ENCODE data around the gene ATXN7L1.
"Not testable (repeated sequence)": the region's sequence is repeated elsewhere in the genome, so short reads cannot be mapped to it uniquely, and the experiment has no call there.

The ATXN7L1 gene

DNA sequence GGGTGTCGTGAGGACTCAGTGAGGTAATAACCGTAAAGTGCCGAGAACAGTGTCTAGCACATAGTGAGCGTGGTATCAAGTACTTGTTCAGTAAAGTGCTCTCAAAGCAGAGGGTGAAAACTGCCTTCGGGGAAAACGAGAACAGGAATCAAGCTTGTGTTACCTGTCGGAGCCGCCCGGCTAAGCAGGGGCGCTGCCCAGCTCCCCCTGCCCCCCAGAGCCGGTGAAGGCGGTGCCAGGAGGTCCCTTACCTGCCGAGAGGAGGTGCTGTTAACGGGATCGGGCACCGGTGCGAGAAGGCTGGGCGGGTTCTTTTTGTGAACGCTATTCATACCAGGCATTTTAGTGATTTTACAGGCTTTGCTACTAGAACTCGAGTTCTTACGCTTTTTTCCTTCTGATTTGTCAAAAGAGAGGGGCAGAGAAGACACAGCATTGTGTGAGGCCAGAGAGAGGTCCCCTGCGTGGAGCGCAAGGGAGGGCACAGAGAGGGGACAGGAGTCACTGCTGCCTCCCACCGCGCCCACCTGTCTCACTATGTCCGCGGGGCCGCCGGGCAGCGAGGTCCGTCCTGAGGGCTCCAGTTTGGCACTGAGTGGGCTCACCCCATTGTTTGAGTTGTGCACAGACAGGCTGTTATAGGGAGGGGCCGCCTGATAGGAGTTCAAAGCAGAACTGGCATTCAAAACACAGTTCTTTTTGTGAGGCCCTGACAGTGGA, 262.6 kb downstream of the ATXN7L1 start:
- no peak for DNase-seq

DNA sequence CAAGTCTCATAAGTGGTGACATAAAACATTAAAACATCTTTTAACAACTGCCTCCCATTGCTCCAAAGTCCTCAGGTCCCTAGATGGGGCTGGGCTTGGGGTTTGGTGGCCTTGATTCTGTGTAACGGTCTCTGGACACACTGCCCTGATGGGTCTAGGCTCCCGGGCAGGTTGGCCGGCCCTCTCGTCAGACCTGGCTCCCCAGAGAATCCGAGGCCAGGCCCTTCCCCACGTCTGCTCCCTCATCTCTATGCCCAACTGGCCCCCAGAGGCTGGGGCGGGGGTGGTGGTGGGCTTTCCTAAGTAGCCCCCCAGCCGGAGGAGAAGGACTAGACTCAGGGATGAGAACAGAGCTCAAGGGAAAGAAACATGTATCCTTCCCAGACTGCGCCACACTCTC, 263.6 kb downstream of the ATXN7L1 start:
- DNase-seq, result no peak

DNA sequence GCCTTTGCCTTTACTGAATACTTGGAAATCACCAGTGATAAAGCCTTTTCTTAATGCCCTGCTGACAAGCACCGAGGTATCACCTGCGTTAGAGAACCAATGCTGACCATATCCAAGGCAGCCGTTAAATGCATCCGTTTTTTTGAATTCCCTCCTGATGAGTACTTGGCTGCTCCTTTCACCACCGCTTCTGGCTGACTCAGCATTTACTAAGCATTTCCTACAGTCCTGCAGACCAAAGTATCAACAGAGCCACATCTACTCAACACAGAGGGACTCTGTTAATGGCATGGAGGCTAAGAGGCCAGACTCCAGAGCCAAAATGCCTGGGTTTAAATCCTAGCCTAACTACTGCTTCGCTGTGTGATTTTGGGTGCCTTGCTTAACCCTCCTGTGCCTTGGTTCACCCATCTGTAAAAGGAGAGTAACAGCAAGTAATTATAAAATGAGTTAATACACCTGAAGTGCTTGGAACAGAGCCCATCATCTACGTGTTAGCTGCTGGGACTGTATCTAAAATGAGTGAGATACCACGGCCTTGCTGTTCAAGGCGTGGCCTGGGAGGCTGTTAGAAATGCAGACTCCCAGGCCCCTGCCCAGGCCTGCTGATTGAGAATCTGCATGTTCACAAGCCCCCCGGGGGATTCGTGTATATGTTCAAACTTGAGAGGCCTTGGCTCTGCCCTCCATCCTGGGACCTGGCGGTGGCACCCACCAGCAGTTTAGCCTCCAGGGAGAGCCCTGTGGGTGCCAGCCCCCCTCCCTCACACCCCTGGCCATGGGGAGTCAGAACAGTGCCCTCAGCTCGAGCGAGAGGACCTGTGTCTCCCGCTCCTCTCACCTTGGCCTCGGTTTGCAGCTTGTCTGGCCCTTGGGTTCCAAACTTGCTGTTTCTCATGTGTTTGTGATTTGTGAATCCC, 264.3 kb downstream of the ATXN7L1 start:
- no peak for DNase-seq

DNA sequence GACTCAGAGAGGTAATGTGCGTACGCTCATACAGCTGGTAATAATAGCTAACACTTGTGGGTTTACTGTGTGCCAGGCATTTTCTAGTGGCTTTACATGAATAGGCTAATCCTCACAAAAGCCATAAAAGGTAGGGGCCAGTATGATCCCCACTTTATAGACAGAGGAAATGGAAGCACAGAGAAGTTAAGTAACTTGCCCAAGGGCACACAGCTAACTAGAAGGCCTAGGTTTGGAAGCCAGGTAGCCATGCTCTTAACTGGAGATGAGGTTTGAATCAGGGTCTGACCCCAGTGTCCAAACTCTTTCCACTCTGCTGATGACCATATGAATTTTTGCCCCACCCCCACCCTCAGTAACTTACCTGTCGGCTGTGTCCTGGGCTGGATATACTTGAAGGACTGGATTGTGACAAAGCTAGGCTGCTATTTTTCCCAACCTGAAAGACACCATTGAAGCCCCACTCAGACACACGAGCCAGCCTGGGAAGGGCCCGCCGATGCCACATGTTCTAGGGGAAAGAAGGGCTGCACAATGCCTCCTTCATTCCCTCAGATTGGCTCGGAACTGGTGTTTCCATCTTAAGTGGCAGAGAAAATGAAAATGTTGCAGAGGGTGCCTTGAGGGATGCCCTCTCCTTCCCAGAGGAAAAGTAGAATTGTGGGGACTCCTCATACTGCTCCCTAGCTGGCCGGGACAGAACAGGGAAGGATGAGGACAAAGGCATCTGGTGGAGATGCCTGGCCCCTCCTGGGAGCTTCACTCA, 266.1 kb downstream of the ATXN7L1 start:
- peak in 3 of 14 donors; percentile 8 to 19 (median 13) for DNase-seq

DNA sequence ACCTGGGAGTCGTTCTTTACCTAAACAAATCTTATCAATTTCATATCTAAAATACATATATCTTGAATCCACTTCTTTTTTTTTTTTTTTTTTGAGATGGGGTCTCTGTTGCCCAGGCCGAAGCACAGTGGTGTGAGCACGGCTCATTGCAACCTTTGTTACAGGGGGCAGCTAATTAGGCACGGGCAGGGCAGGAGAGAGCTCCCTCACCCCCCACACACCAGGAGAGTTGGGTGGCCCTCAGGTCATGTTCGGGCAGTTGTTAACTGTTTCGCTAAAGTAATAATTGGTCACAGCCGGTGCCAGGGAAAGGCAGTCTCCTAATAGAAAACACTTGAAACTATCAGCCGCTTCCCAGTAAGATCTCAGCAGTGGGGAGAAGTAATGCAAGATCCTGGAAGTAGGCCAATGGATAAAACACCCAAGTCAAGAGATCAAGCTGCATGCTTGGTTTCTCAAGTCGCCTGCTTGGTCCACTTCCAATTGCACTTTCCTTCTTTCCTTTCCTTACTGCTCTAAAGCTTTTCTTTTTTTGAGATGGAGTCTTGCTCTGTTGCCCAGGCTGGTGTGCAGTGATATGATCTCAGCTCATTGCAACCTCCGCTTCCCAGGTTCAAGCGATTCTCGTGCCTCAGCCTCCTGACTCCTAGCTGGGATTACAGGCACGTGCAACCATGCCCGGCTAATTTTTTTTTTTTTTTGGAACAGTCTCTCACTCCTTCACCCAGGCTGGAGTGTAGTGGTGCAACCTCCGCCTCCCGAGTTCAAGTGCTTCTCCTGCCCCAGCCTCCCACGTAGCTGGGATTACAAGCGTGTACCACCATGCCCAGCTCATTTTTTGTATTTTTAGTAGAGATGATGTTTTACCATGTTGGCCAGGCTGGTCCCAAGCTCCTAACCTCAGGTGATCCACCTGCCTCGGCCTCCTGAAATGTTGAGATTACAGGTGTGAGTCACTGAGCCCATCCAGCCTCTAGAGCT, 273.8 kb downstream of the ATXN7L1 start:
- DNase-seq, result no peak

DNA sequence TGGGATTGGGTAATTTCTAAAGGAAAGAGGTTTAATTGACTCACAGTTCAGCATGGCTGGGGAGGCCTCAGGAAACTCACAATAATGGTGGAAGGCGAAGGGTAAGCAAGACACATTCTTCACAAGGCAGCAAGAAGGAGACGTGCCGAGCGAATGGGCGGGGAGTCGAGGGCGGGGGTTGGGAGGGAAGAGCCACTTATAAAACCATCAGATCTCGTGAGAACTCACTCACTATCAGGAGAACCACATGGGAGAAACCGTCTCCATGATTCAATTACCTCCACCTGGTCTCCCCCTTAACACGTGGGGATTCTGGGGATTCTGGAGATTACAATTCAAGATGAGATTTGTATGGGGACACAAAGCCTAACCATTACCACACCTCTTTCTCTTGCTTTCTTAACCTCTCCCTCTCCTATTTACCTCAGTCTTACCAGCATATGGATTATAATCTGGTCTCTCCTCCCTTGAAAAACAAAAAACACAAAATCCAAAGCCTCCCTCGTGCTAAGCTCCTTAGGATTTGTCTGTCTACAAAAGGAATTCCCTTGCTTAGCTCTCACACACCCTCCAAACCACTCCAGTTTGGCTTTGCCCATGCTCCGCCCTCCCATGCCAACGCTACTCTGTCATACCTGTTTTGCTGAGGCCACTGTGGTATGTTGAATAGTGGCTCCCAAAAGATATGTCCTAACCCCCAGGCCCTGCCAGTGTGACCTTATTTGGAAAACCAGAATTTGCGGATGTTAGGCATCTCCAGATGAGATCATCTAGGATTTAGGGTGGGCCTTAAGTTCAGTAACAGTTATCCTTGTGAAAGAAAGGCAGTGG, 275.5 kb downstream of the ATXN7L1 start:
- no peak for DNase-seq

DNA sequence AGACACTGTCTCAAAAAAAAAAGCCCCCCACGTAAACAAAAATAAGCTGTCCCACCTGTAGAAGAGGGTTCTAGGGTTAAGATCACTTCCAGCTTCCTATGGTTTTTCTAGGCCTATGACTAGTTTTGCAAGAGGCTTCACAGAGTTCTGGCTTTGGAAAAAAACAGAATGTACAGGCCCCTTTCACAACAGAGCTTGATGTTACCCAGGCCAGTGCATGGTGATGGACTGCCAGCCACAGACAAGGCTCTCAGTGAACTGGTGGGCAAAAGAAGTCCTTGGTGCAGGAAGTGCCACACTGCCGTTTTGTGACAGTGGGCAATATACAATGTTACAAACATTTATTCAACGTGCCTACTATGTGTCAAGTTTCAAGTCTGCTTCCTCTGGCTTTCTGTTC, 276.8 kb downstream of the ATXN7L1 start:
- DNase-seq, result no peak

DNA sequence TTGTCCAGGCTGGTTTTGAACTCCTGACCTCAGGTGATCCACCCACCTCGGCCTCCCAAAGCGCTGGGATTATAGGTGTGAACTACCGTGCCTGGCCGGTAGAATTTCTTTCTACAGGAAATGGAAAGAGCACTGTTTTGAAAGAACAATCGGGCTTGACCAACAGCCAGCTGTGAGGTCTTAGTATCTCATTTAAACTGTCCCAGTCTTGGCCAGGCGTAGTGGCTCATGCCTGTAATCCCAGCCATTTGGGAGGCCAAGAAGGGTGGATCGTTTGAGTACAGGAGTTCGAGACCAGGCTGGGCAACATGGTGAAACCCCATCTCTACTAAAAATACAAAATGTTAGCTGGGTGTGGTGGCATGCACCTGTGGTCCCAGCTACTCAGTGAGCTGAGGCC, 277.3 kb downstream of the ATXN7L1 start:
- DNase-seq, result not testable (repeated sequence)

DNA sequence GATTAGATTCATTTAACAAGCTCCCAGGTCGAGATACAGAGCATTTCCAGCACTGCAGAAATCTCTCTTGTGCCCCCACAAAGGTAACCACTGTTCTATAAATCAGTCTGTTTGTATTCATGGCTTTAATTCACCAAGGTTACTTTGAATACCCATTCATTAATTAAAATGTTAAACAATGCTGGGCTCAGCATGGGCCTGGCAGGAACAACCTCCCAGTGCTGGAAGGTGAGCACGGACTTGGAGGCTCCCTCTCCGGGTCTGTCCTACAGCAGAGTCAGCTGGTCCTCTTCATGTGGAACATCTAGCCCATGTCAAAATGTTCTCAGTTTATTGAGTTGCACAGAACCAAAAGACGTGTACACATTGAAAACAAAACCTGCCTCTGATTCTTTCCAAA, 279.5 kb downstream of the ATXN7L1 start:
- DNase-seq, result no peak

DNA sequence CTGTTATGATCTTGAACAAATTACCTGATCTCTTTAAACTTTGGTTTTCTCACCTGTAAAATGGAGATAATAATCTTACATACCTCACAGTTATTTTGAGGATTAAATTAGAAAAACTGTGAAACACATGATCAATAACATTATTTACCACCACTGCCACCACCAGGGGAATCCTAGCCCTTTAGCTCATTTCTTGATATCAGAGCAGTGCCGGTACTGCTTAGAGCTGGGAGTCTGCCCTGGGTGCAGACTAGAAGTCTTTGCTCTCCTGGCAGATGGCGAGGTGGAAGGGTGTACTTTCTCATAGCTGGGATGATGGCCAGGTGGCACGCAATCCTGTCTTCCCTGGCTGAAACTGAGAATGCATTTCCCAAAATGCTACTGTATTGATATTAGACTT, 282.4 kb downstream of the ATXN7L1 start:
- peak in 2 of 14 donors; percentile 44 to 93 for DNase-seq

DNA sequence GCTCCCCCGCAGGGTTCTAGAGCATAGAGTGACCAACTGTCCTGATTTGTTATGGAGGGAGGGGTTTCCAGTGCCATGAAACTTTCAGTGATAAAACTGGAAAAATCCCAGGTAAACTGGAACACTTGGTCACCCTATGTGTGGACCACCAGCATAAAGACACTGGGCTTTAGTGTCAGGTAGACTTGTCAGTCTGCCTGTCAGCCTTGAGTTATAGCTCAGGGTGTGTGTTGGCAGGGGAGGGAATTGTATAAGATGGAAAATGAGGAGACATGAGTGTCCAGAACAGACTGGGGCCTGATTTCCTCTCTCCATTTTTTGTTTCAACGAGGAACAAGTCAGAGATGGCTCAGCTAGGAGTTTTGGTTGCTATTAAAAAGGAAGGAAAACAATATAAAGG, 284.9 kb downstream of the ATXN7L1 start:
- DNase-seq, result no peak

DNA sequence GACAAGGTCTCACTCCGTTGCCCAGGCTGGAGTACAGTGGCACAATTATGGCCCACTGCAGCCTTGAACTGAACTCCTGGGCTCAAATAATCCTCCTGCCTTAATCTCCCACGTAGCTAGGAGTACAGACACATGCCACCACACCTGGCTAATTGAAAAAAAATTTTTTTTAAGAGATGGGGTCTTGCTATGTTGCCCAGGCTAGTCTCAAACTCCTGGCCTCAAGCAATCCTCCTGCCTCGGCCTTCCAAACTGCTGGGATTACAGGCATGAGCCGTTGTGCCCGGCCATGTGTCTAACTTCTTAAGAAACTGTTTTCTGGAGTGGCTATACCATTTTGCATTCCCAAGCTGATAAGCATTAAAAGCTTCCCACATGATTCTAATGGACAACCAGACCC, 285.6 kb downstream of the ATXN7L1 start:
- DNase-seq, result no peak

DNA sequence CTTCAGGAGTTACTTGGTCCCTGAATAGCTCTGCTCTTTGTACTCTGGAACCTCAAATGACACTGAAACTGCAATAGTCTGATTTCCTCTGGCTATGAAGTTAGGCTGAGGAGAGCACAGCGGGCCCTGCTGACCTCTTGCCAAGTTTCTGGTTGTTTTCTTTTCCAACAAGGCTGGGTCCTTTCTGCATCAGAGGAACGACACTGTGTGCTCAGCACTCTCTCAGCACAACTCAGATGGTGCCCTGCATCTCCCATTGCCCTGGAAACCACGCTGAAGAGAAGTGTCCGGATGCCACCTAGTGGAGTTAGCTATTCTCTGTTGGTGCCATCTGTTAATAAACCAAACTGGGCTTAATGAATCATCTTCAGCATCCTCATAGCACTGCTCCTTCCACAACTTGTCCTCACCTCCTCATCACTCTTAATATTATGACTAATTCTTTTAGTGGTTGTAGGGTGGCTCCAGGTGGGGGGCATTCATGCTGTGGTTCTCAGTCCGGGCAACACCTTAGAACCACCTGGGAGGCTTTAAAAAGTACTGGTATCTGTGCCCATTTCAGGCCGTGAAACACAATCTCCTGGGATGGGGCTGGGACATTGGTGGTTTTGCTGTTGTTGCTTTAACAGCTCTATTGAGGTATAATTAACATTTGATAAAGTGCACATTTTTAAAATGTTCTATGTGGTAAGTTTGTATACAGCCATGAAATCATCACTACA, 286.9 kb downstream of the ATXN7L1 start:
- DNase-seq, result peak in 12 of 14 donors; percentile 22 to 87 (median 56)

DNA sequence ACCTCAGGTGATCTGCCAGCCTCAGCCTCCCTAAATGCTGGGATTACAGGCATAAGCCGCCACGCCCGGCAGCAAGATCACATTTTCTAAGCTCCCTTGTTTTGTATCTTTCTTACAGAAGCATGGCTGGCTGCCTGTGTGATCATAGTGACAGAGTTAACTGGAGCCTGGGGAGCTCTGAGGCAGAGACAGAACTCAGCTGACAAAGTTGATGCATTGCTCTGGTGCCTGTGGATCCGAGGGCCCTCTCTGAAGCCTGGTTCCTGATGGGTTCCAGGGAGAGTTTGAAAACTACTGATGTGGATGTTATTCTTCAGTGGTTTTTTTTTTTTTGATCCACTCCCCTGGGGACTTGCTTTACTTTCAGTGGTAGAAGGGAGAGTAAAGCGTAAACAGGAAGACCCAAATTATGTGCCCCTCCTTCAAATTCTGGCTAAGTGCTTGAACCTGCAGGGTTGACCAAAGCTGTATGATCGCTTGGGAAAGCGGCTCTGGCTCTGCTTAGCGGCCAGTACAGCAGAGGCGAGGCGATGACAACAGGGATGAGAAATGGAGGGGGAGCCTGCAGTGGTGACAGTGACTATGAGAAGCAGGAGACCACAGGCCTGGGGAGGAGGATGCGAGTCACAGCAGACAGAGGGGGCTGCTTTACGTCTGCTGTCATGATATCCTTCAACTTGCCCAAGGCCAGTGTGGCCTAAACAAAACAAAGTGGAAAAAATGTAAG, 288.3 kb downstream of the ATXN7L1 start:
- no peak for DNase-seq

DNA sequence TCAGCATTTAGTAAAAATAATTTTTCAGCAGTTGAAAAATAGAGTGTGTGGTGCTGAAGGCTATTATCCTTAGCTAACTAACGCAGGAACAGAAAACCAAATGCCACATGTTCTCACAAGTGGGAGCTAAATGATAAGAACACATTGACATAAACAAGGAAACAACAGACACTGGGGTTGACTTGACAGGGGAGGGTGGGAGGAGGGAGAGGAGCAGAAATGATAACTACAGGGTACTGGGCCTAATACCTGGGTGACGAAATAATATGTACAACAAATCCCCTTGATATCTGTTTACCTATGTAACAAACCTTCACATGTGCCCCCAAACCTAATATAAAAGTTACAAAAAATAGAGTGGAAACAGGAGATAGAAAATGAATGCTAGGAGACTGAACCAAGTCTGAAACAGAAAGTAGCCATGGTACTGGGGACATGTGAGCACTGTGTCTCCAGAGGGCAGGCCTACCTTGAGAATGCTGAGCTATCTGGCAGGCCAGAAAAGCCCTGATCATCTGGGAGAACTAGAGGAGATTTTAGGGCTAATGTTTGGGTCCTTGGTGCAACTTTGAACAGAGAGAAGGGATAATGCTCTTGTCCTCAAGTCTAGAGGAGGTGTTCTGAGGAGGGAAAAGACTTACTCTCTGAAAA, 290.4 kb downstream of the ATXN7L1 start:
- no peak for DNase-seq

DNA sequence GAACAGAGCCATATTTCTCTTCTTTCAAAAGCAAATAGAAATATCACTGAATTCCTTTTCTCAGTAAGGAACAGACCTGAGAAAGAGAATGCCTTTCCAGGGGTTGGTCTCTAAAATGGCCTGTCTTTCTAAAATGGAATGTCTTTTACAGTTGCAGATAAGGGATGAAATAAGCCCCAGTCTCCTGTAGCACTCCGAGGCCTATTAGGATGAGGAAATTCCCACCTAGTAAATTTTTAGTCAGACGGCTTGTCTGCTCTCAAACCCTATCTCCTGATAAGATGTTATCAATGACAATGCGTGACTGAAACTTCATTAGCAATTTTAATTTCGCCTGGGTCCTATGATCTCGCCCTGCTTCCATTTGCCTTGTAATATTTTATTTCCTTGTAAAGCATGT, 292.2 kb downstream of the ATXN7L1 start:
- DNase-seq, result no peak

DNA sequence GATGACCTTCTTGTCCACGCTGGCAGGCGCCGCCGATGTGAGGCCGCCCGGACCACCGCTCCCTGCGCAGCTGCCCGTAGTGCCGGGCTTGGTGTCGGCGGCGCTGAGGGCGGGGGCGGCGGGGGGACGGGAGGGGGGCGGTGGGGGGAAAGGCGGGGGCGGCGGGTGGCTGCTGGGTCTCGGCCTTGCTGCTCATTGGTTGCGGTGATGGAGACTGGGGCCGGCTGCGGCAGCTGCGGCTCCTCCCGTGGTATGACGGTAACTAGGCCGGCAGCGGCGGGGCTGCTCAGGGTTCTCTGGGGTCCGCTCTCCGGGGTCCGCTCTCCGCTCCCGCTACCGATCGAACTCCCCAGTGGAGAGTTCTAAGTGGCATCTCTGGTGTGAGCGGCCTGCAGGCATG, 293.3 kb downstream of the ATXN7L1 start:
- DNase-seq, result no peak

DNA sequence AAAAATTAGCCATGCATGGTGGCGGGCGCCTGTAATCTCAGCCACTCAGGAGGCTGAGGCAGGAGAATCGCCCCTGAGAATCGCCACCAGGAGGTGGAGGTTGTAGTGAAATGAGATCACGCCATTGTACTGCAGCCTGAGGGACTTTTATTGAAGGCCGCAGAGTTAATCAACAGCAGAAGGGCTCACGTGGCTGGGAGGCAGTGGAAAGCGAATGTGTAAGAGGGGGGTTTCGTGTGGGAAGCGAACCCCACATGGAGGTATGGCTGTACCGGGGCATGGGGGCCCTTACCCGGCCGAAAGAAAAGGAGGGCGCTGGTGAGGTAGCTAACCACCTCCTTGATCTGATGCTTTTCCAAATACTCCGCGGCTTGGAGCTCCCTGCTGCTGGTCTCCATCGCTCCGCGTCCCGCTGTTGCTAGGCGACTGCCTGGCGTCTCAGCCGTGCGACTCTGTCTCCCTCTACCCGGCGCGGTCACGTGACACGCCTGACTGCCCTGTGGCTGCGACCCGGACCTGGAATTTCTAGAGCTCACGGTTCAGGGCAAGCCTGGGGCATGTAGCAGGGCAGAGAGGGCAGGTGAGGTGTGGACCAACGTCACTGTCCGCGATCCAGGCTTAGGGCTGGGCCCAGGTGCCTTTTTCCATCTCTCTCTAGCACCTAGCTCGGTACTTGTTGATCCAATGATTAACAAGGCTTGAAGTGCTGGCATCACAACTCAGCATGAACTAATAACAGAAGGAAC, 295.2 kb downstream of the ATXN7L1 start, which contains the start of gene EFCAB10:
Gene EFCAB10 (minus strand): TSS at position 428 of the 746 bp plus-strand sequence. CDS start 30 bp downstream, at position 398.
- DNase-seq, result peak in 12 of 14 donors; percentile 20 to 70 (median 34)

All from C1 segment of cervical spinal cord (tissue), 14 donors.